Dermis microvascular lymphatic vessel endothelial cell (primary cell): ENCODE data around the gene LRRC70. TPM values are rescaled to one million over a fixed set of nuclear protein-coding genes. Genes with fewer than 3 reads are reported as not detected.

Experiments used
- DNase-seq, 2 donors: peaks; one replicate each; pipeline versions ENCODE4 v3.0.0 to v3.0.0-alpha.2; 2010; ENCODE audit warnings: low read depth in 2 of 2
- total RNA-seq: library from RNA; depleted of rRNA; stranded (reverse); fragments of >200 nt; gene quantifications from 2 replicates; pipeline ENCODE4 v1.2.1, GENCODE V29; 2014

The LRRC70 gene
- total RNA-seq, 1 donor from 2014 or later: 43.4 TPM

GRCh38 chr5:62575066-62575465, 3.6 kb upstream of the LRRC70 start:
- peak in 1 of 2 donors; percentile 64 for DNase-seq

GRCh38 chr5:62575489-62575888, 3.1 kb upstream of the LRRC70 start:
- DNase-seq: no peak

- peak in 1 of 2 donors; percentile 82 for DNase-seq
These were observed 1.9 kb upstream of the LRRC70 start for GRCh38 chr5:62576570-62577170.

GRCh38 chr5:62577488-62577887, 1.1 kb upstream of the LRRC70 start:
- DNase-seq: no peak

- peak in 1 of 2 donors; percentile 42 for DNase-seq
These were observed 1.1 kb downstream of the LRRC70 start for GRCh38 chr5:62579761-62580160.

- DNase-seq: peak in 1 of 2 donors; percentile 58
These were observed 3.4 kb downstream of the LRRC70 start for GRCh38 chr5:62581836-62582597.

GRCh38 chr5:62584391-62584790, 5.8 kb downstream of the LRRC70 start:
- no peak for DNase-seq

GRCh38 chr5:62585306-62585705, 6.7 kb downstream of the LRRC70 start:
- peak; percentile 70 to 78 for DNase-seq

- peak in 1 of 2 donors; percentile 73 for DNase-seq
These were observed 7.1 kb downstream of the LRRC70 start for GRCh38 chr5:62585751-62586150.

GRCh38 chr5:62587737-62588136, 9.1 kb downstream of the LRRC70 start:
- DNase-seq: no peak

GRCh38 chr5:62588668-62589067, 10.0 kb downstream of the LRRC70 start:
- DNase-seq: no peak

- no peak for DNase-seq
These were observed 10.9 kb downstream of the LRRC70 start for GRCh38 chr5:62589504-62589903.

- no peak for DNase-seq
These were observed 11.8 kb downstream of the LRRC70 start for GRCh38 chr5:62590387-62590786.

GRCh38 chr5:62592558-62592957, 13.9 kb downstream of the LRRC70 start:
- no peak for DNase-seq

GRCh38 chr5:62593331-62593730, 14.7 kb downstream of the LRRC70 start:
- peak in 1 of 2 donors; percentile 53 for DNase-seq

- no peak for DNase-seq
These were observed 15.9 kb downstream of the LRRC70 start for GRCh38 chr5:62594364-62594984.

GRCh38 chr5:62596096-62596495, 17.5 kb downstream of the LRRC70 start:
- DNase-seq: no peak

- DNase-seq: no peak
These were observed 18.1 kb downstream of the LRRC70 start for GRCh38 chr5:62596691-62597090.

GRCh38 chr5:62597314-62597713, 18.7 kb downstream of the LRRC70 start:
- DNase-seq: no peak

GRCh38 chr5:62600560-62601252, 22.1 kb downstream of the LRRC70 start:
- peak; percentile 85 to 88 for DNase-seq

GRCh38 chr5:62603934-62604333, 25.3 kb downstream of the LRRC70 start:
- DNase-seq: no peak

- no peak for DNase-seq
These were observed 27.0 kb downstream of the LRRC70 start for GRCh38 chr5:62605638-62606037.
